MM.1S (cell line): Measurements from ENCODE around the gene GNAS-AS1.

Experiments used
- EZH2phosphoT487 ChIP-seq: fragments of 300-600 bp; sonication (generic); IDR thresholded peaks from 2 replicates; pipeline ENCODE4 v1.6.1; 2018; ENCODE audit warnings: antibody characterized with exemption, low read length
- TF ChIP-seq, protein P1 (sequence below): fragments of 300-600 bp; sonication (generic); IDR thresholded peaks from 2 replicates; pipeline ENCODE4 v1.5.1; 2016; ENCODE audit warnings: antibody characterized with exemption, low read length, mixed read lengths

DNA sequence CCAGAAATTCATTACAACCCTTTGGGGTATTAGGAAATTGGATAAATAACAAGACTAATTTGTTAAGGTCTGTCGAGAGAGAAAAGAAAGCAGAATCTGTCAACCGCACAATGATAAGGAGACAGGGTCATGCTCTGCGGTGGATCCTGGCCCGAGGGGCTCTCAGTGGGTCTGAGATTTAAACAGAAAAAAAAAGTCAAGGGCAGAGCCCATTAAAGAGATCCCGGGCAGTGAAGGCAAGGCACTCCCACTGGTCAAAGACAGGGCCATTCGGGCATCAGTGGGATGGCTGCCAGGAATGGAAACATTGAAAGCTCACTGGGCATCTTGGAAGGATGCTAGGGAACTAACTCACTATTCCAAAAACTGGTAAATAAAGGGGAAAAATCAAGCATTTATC, 77.9 kb downstream of the GNAS-AS1 start:
- TF ChIP-seq, protein P1, sequence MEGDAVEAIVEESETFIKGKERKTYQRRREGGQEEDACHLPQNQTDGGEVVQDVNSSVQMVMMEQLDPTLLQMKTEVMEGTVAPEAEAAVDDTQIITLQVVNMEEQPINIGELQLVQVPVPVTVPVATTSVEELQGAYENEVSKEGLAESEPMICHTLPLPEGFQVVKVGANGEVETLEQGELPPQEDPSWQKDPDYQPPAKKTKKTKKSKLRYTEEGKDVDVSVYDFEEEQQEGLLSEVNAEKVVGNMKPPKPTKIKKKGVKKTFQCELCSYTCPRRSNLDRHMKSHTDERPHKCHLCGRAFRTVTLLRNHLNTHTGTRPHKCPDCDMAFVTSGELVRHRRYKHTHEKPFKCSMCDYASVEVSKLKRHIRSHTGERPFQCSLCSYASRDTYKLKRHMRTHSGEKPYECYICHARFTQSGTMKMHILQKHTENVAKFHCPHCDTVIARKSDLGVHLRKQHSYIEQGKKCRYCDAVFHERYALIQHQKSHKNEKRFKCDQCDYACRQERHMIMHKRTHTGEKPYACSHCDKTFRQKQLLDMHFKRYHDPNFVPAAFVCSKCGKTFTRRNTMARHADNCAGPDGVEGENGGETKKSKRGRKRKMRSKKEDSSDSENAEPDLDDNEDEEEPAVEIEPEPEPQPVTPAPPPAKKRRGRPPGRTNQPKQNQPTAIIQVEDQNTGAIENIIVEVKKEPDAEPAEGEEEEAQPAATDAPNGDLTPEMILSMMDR, result no peak
- no peak for TF ChIP-seq EZH2phosphoT487
